Peyer's patch (tissue), 4 donors: Measurements from ENCODE around the gene ANKRD45. TPM values are rescaled to one million over a fixed set of nuclear protein-coding genes. Genes with fewer than 3 reads are reported as not detected.
"Not testable (repeated sequence)": the region's sequence is repeated elsewhere in the genome, so short reads cannot be mapped to it uniquely, and the experiment has no call there.

Experiments
- DNase-seq, 3 donors: peaks; one replicate each; pipeline ENCODE4 v3.0.0-alpha.2; 2017 to 2019
- H3K27ac ChIP-seq, 4 donors: fragments of 200-600 bp; sonication (generic); one replicate each; pipeline ENCODE4 v1.5.1; 2016 to 2019
- H3K27me3 ChIP-seq, 2 donors: fragments of 200-600 bp; sonication (generic); one replicate each; pipeline ENCODE4 v1.5.1; 2019
- H3K36me3 ChIP-seq, 3 donors: fragments of 200-600 bp; sonication (generic); one replicate each; pipeline ENCODE4 v1.5.1; 2016 to 2019
- H3K4me1 ChIP-seq, 4 donors: fragments of 200-600 bp; sonication (generic); one replicate each; pipeline ENCODE4 v1.5.1; 2016 to 2019
- H3K4me3 ChIP-seq, 4 donors: fragments of 200-600 bp; sonication (generic); 1 replicate in 3 of 4; 2 replicates in 1 of 4; pipeline ENCODE4 v1.5.1; 2016 to 2019; ENCODE audit warnings: mild to moderate bottlenecking in 1 of 4
- H3K9me3 ChIP-seq, 4 donors: fragments of 200-600 bp; sonication (generic); one replicate each; pipeline ENCODE4 v1.5.1; 2016 to 2019; ENCODE audit warnings: mild to moderate bottlenecking in 1 of 4
- POLR2A ChIP-seq, 2 donors: fragments of 450-650 bp; IDR thresholded peaks; one replicate each; pipeline ENCODE4 v1.5.1; 2017; ENCODE audit warnings: antibody characterized with exemption in 2 of 2, mild to moderate bottlenecking in 2 of 2, moderate library complexity in 2 of 2
- total RNA-seq, 4 donors: library from RNA; depleted of rRNA; stranded (reverse); fragments of >200 nt; gene quantifications; one replicate each; pipeline ENCODE4 v1.1.0, GENCODE V29; 2016
- TF ChIP-seq, protein P1 (sequence below), 6 experiments: fragments of 450-650 bp in 4 of 6; fragments of 200-600 bp in 2 of 6; sonication (generic) in 1 of 6; IDR thresholded peaks; one replicate each; pipeline ENCODE4 v1.5.1; 2017 to 2019; ENCODE audit warnings: antibody characterized with exemption in 6 of 6, mild to moderate bottlenecking in 3 of 6, moderate library complexity in 1 of 6

ANKRD45 gene
- total RNA-seq, 4 donors from 2014 or later, result not detected

DNA sequence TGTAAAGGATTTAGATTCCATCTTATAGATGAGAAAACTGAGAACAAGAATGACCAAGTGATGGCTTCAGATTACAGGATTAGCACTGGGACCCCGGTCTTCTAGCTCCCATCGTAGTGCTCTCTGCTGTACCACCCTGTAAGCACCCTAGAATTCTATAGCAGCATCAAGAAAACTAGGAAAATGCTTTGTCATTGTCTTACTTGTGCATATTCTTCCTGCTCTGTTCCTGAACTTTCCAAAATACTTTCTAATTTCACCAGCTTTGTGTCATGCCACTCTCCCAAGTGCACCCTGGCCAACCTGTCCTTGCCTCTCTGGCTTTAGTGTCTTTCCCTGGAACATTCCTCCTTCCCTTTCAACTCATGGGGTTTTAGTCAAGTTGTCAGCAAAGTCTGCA is 39.1 kb upstream of the ANKRD45 start:
- Histone ChIP-seq H3K4me3 (no peak overlapping the region), H3K36me3 (no peaks in the 10 kb centered on the region), H3K4me1 (no peaks in the 10 kb centered on the region), H3K27me3 (no peaks in the 10 kb centered on the region), H3K27ac (no peak overlapping the region), H3K9me3 (no peaks in the 10 kb centered on the region)
- TF ChIP-seq, protein P1, sequence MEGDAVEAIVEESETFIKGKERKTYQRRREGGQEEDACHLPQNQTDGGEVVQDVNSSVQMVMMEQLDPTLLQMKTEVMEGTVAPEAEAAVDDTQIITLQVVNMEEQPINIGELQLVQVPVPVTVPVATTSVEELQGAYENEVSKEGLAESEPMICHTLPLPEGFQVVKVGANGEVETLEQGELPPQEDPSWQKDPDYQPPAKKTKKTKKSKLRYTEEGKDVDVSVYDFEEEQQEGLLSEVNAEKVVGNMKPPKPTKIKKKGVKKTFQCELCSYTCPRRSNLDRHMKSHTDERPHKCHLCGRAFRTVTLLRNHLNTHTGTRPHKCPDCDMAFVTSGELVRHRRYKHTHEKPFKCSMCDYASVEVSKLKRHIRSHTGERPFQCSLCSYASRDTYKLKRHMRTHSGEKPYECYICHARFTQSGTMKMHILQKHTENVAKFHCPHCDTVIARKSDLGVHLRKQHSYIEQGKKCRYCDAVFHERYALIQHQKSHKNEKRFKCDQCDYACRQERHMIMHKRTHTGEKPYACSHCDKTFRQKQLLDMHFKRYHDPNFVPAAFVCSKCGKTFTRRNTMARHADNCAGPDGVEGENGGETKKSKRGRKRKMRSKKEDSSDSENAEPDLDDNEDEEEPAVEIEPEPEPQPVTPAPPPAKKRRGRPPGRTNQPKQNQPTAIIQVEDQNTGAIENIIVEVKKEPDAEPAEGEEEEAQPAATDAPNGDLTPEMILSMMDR (IDR thresholded peaks at IDR 0.05), result no peak
- no peak for TF ChIP-seq POLR2A (IDR thresholded peaks at IDR 0.05)
- DNase-seq, result no peak

DNA sequence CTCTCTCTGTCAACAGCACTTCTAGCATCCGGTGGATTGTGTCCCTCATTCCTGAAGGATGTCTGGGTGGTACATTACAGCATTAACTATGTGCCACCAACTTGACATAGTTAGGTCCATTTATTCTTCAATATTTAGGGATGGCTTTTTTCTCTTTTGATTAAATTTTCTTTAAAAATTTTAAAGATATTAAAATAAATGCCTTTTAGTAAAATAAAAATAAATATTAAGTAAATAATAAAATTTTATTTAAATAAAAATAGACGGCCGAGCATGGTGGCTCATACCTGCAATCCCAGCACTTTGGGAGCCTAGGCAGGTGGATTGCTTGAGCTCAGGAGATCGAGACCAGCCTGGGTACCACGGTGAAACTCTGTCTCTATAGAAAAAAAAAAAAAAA is 35.5 kb upstream of the ANKRD45 start:
- no peak overlapping the region for H3K4me3 ChIP-seq
- H3K4me1 ChIP-seq, result no peaks in the 10 kb centered on the region
- DNase-seq, result no peak
- H3K27me3 ChIP-seq, result no peaks in the 10 kb centered on the region
- H3K27ac ChIP-seq, result no peak overlapping the region
- no peaks in the 10 kb centered on the region for H3K36me3 ChIP-seq
- no peak for TF ChIP-seq POLR2A (IDR thresholded peaks at IDR 0.05)
- TF ChIP-seq, protein P1 (IDR thresholded peaks at IDR 0.05), result no peak
- H3K9me3 ChIP-seq, result no peaks in the 10 kb centered on the region

DNA sequence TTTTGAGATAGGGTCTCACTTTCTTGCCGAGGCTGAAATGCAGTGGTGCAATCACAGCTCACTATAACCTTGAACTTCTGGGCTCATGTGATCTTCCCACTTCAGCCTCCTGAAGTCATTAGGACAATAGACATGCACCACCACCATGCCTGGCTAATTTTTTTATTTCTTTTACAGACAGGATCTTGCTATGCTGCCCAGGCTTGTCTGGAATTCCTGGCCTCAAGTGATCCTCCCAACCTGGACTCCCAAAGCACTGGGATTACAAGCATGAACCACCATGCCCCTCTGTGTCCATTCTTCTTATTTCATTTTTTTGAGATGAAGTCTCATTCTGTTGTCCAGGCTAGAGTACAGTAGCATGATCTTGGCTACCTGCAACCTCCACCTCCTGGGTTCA is 33.1 kb upstream of the ANKRD45 start:
- H3K4me3 ChIP-seq, result no peak overlapping the region
- TF ChIP-seq, protein P1 (IDR thresholded peaks at IDR 0.05), result no peak
- TF ChIP-seq POLR2A (IDR thresholded peaks at IDR 0.05), result no peak
- no peak for DNase-seq

DNA sequence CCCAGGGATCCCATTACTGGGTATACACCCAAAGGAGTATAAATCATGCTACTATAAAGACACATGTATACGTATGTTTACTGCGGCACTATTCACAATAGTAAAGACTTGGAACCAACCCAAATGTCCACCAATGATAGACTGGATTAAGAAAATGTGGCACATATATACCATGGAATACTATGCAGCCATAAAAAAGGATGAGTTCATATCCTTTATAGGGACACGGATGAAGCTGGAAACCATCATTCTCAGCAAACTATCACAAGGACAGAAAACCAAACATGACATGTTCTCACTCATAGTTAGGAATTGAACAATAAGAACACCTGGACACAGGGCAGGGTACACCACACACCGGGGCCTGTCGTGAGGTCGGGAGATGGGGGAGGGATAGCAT is 31.6 kb upstream of the ANKRD45 start:
- H3K36me3 ChIP-seq, H3K4me1 ChIP-seq, H3K27me3 ChIP-seq, DNase-seq, H3K9me3 ChIP-seq, H3K27ac ChIP-seq, H3K4me3 ChIP-seq: not testable (repeated sequence)

More for the DNA sequence above, 33.1 kb upstream of the ANKRD45 start:
- no peaks in the 10 kb centered on the region for H3K9me3 ChIP-seq
- no peaks in the 10 kb centered on the region for H3K4me1 ChIP-seq
- no peak overlapping the region for H3K27ac ChIP-seq
- H3K27me3 ChIP-seq, result no peaks in the 10 kb centered on the region
- no peaks in the 10 kb centered on the region for H3K36me3 ChIP-seq

DNA sequence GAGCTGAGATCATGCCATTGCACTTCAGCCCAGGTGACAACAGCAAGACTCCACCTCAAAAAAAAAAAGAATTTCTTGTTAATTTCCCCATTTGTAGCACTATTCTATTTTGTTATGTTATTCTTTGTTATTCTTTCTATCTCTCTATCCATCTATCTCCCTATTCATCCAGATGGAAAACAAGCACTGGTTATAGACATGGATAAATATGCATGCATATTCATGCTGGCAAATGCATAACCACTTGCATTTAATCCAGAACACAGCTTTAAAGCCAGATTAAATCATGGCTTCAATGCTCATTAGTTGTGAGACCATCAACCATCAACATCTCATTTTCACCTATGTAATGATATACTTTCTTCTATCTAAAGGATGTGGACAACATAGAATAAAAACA is 23.6 kb upstream of the ANKRD45 start:
- H3K9me3 ChIP-seq, result no peaks in the 10 kb centered on the region
- H3K36me3 ChIP-seq, result no peaks in the 10 kb centered on the region
- no peak for DNase-seq
- no peak overlapping the region for H3K4me3 ChIP-seq
- no peak overlapping the region for H3K27ac ChIP-seq
- H3K4me1 ChIP-seq, result no peaks in the 10 kb centered on the region
- no peaks in the 10 kb centered on the region for H3K27me3 ChIP-seq
- TF ChIP-seq, protein P1 (IDR thresholded peaks at IDR 0.05), result no peak
- TF ChIP-seq POLR2A (IDR thresholded peaks at IDR 0.05), result no peak

DNA sequence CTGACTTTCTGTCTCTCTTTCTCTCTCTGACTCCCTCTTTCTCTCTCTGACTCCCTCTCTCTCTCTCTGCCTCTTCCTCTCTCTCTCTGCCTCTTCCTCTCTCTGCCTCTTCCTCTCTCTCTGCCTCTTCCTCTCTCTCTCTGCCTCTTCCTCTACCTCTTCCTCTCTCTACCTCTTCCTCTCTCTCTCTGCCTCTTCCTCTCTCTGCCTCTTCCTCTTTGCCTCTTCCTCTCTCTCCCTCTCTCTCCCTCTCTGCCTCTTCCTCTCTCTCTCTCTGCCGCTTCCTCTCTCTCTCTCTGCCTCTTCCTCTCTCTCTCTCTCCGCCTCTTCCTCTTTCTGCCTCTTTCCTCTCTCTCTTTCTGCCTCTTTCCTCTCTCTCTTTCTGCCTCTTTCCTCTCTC is 18.6 kb upstream of the ANKRD45 start:
- TF ChIP-seq, protein P1 (IDR thresholded peaks at IDR 0.05), result no peak
- TF ChIP-seq POLR2A (IDR thresholded peaks at IDR 0.05), result no peak
- Histone ChIP-seq H3K36me3 (no peaks in the 10 kb centered on the region), H3K27me3 (no peaks in the 10 kb centered on the region), H3K27ac (no peak overlapping the region), H3K4me1 (no peaks in the 10 kb centered on the region), H3K9me3 (no peaks in the 10 kb centered on the region), H3K4me3 (no peak overlapping the region)
- no peak for DNase-seq

DNA sequence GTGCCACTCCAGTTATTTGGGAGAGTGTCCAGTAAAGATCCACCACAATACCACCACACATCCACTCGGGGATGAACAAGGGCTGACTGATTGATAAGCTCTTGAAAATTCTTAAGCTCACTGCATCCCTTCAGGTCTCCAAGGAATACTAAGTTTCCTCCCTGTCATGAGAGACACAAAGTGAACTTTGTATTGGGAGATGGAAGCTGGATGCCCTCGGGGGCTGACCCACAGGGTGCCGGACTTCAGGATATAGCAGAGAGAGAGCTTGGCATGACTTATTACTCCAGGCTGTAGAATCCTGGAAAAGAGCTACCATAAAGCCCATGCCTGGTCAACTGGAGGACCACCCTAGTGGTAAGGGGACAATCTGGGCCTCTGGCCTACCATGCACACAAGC is 15.5 kb upstream of the ANKRD45 start:
- H3K36me3 ChIP-seq, H3K9me3 ChIP-seq, H3K4me1 ChIP-seq, H3K27me3 ChIP-seq, H3K4me3 ChIP-seq, DNase-seq, H3K27ac ChIP-seq: not testable (repeated sequence)

DNA sequence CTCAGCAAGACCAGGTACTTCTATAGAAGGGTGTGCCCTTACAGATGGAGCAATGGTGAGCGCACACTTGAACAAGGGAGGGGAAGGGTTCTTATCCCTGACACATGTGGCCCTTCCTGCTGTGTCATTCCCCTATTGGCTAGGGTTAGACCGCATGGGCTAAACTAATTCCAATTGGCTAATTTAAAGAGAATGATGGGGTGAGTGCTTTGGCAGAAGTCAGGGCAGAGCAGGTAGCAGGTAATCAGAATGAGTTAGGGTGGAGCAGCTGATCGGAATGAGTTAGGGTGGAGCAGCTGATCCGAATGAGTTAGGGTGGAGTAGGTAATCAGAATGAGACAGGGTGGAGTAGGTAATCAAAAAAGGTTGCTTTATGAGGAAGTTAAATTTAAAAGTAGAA is 14.2 kb upstream of the ANKRD45 start:
- H3K4me3 ChIP-seq, H3K9me3 ChIP-seq, DNase-seq, H3K27ac ChIP-seq, H3K27me3 ChIP-seq, H3K4me1 ChIP-seq, H3K36me3 ChIP-seq: not testable (repeated sequence)
